Adrenal gland (tissue), 5 donors: ENCODE results near the gene FBXL17.

Experiments
- POLR2A ChIP-seq, 2 donors: fragments of 450-650 bp; IDR thresholded peaks; one replicate each; pipeline ENCODE4 v1.6.1; 2017; ENCODE audit warnings: antibody characterized with exemption in 2 of 2, mild to moderate bottlenecking in 2 of 2, moderate library complexity in 1 of 2
- TF ChIP-seq, protein P1 (sequence below), 6 experiments: fragments of 450-650 bp in 4 of 6; fragments of 200-600 bp in 2 of 6; sonication (generic) in 1 of 6; IDR thresholded peaks; 1 replicate in 5 of 6; 2 replicates in 1 of 6; pipeline versions ENCODE4 v1.5.1 to v1.8.0; 2016 to 2021; ENCODE audit warnings: antibody characterized with exemption in 6 of 6, mild to moderate bottlenecking in 2 of 6, moderate library complexity in 1 of 6
- donor health status: DM: no; HTN: no; CAD: no.

DNA sequence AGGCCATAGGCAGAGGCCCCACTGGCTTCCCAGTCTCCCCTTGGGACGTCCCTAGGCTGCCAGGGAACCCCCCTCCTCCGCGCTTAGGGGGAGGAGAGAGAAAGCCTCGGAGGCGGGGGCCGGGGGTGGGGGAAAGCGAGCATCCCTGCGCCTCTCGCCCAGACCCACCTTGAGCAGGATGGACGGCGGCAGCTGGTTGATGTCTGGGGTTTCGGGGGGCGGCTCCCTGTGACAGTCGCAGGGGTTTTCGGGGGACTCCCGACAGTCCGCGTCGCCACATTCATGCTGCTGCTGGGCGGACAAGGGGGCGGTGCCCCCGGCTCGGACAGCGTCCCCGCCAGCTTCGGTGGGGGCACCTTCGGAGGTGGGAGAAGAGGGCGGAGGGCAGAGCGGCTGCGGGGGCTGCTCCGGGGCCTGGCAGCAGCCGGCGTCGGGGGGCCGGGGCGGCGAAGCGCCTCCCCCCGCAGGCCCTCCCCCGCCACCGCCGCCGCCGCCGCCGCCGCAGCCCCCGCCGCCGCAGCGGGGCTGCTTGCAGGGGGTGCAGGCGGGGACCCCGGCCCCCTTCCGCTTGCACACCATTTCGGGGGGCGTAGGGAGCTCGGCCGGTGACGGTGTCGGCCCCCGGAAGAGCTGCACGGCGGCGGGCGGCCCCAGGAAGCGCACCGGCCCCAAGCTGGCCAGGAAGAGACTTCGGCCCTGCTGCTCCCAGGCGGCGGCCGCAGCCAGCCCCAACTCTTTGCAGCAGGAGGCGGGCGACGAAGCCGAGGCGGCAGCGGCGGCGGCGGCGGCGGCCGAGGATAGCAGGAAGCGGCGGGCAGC, 1.2 kb downstream of the FBXL17 start:
- TF ChIP-seq, protein P1, sequence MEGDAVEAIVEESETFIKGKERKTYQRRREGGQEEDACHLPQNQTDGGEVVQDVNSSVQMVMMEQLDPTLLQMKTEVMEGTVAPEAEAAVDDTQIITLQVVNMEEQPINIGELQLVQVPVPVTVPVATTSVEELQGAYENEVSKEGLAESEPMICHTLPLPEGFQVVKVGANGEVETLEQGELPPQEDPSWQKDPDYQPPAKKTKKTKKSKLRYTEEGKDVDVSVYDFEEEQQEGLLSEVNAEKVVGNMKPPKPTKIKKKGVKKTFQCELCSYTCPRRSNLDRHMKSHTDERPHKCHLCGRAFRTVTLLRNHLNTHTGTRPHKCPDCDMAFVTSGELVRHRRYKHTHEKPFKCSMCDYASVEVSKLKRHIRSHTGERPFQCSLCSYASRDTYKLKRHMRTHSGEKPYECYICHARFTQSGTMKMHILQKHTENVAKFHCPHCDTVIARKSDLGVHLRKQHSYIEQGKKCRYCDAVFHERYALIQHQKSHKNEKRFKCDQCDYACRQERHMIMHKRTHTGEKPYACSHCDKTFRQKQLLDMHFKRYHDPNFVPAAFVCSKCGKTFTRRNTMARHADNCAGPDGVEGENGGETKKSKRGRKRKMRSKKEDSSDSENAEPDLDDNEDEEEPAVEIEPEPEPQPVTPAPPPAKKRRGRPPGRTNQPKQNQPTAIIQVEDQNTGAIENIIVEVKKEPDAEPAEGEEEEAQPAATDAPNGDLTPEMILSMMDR (IDR thresholded peaks at IDR 0.05) = no peak
- no peak for TF ChIP-seq POLR2A (IDR thresholded peaks at IDR 0.05)
